Left forelimb (tissue), 1 donor: ENCODE results near the gene MYO5A.

Experiments
- DNase-seq: peaks from one replicate; pipeline ENCODE4 v3.0.0-alpha.2; 2018; ENCODE audit warnings: low spot score

MYO5A gene

DNA sequence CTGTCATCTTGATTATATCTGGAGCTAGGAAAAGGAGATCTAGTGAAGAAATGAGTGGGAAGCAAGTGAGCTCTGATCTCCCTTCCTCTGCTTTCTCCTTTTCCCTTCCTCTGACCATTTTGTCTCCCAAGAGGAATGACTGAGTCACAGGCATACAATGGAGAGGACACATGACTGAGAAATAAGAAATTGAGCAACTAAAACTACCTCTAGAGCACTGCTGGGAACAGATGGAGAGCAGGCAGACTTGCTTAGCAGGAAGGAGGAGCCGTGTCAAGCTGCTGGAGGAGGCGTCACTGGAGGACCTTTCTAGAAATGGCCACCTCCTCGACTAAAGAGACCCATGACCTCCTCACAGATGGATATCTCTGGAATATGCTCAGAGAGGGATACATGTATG, 166.2 kb downstream of the MYO5A start:
- no peak for DNase-seq

DNA sequence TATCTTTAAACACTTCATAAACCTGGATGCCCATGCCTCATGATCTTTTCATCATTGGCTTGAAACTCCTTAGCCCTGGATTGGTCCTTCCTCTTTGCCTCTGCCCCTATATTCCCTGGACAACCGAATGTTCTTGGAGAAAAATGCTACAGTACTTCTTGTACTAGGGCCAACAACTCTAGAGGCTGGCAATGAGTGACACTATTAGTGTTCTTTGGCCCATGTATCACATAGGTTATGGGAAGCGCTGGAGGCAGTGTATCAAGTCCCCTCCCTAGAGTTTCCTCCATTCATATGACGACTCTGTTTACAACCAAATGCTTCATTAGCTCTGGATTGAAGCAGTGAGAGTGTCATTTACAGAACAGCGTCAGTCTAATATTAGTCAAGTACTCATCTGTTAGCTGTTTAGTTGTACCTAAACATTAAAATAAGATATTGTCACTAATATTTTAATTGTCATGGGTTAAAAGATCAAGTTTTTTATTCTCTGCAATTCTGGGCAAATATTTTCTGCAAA, 166.6 kb downstream of the MYO5A start:
- no peak for DNase-seq

DNA sequence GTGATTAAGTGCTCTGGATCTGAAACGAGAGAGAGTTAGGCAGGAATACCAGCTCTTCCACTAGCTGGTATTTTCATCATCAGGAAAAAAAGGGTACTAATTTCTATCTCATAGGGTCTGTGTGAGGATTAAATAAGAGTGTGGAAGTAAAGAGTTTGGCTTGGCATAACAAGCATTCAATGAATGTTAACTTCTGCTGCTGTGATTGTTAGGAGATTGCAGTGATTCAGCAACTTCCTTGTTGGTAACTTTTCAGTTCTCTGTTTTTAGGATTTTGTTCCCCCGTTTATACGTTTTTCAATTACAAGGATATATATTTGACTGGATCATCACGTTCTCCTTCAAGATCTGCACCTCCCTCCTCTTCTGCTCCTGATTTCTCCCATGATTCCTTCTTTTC, 167.2 kb downstream of the MYO5A start:
- no peak for DNase-seq

DNA sequence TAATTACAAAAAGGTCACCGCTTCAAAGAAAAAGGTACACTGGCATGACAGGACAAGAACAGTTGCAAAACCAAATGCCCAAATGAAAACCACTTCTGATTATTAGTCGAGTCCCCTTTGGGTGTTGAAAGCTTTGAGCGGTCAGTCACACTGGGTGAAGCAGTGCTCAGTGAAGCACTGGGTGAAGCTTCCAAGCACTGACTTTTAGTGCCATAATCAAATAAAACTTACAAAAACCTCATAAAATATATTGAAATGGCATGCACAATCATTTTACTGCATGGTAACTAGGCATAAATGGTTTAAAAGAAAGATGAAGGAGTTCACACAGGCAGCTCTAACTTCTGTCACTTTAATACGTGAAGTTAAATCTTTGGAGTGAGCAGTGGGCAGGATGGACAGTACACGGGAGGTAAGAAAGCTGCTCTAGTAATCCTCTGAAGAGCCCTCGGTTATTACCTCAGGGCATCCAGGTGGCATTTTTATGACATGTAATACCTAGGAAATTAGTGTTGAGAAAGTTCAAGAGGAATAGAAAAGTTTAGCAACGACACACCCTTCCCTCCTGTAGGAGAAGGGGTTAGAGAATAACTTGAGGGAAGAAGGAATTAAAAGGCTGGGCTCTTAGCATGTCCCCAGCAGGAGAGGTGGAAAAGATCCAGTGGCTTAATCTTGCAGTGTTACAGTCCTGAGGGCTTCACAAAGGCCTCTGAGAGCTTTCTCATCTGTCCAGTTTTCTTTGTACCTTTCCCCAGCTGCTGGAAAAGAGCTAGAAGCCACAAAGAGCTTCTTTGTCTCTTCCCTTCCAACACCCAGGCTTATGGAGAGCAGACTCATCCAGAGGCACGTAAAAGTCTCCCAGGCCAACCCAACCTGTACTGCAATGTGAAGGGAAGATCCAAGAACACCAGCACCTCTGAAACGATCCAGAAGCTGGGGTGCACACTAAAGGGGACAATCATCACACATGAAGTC, 168.2 kb downstream of the MYO5A start:
- DNase-seq = no peak

DNA sequence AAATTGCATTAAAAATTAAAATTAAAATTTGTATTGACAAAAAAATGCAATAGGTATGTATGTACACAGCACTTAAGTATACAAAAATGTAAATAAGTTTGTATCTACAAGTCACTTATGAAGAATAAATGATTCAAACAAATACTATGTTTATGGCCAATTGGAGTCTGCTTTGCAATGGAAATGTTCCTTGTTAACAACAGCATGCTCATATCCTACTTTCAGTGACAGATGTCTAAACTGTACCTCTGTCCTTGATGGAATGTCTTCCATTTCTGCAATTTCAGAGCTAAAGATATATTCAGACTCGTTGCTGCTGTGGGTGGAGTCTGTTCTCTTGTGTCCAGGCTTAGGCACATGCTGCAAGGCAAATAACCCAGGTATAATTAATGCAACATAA, 169.0 kb downstream of the MYO5A start:
- DNase-seq = no peak

DNA sequence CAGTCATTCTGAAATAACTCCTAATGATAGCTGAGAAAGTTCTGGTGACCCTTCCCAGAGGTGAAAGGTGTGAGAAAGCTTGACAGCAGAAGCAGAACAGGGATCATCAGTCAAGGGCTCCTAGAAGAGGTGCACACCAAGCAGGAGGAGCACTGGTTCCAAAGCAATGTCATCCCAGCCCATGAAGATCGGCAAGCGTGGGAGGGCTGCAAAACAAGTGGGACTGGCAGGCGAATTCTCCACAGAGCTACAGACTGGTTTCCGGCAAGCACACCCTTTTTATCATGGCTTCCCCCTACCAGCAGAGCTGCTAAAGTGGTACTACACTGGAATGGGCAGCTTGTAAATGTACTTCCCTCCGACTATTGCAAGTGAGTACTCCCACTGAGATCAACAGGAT, 170.7 kb downstream of the MYO5A start:
- DNase-seq = no peak

DNA sequence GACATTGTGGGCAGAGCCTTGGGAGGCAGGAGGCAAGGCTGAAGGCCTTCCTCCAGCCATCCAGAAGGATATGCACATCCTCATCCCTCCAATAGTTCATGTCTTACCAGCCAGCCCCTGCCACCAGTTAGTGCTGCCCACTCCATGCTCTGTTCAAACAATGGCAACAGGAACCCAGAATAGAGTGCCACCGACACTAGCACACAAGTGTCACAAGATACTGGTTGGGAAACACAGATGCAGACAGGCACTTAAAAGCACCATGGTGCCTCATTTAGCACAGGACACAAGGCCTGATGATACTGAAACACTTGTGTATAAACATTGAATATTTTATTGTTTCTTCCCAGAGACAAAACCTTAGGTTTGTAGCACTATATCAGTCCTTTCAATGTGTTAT, 176.6 kb downstream of the MYO5A start:
- no peak for DNase-seq

DNA sequence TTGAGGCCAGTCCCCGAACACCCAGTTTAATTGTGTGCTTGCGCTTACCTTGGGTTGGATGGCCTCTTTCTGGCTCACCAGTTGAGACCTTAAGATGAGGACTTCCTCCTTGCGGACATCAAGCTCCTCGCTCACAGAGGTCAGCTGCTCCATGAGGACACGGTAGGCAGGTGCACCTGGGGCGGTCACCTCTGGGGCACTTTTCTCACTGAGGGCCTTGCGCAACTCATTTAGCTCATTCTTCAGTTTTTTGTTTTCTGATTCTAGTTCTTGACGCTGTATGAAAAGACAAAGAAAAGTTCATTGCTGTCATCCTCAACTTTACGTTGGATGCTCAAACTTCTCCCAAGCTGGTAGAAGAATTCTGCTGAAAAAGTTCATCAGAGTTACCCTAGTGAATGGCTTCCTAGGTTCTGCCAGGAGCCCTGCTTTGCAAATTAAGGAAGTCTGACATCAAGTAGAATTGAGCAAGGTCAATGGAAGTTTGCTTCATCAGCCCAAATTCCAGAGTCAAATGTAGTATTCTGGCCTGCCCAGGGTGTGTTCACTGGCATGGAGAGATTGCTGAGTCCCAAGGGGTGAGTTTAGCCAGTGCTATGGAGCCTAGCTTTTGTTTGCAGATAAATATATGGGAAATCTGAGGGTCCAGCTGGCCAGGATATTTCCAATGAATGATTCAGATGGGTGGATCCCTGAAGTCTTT, 177.3 kb downstream of the MYO5A start:
- DNase-seq = no peak

DNA sequence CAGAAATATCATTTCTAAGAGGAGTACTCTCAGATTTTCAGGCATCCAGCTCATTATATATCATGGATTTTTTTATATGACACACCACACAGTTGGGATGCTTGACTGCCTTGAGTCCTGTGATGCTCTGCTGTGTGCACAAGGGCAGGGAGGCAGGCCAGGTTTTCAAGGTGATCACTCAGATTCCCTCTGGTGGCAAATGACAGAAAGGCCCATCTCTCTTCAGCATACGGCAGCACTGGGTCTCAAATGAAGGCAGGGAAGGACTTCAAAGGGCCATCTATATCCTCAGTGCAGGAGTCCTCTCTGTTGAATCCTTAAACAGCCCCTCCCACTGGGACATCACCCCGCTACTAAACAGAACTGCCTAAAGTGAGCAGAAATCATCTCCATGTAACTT, 178.3 kb downstream of the MYO5A start:
- DNase-seq = no peak

DNA sequence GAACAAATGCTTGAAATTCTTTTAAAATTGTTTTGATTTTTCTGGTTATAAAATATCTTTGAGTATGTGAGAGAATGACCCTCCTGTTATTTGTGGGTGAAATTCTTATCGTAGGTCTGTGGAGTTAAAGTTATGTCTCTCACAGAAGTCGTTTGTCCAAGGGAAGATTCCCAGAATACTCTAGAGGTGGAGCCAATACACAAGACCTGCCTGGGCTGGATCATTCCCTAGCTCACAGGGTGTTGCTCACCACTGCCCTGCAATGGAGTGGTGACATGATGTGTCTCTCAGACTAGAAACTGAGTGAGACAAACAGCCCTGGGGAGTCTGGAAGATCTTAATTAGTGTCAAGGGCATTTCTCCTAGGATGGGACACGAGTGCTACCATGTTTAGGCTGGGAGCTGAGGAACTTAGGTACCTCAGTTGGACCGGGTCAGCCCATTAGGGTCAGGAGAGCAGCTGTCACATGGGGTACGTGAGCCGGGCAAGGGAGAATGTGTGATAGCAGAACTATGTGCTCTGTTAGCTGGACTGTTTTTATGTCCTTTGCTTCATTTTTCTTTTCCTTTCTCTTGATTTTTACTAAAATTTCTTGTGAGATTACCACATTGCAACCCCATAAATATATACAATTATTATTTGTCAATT, 179.5 kb downstream of the MYO5A start:
- no peak for DNase-seq

DNA sequence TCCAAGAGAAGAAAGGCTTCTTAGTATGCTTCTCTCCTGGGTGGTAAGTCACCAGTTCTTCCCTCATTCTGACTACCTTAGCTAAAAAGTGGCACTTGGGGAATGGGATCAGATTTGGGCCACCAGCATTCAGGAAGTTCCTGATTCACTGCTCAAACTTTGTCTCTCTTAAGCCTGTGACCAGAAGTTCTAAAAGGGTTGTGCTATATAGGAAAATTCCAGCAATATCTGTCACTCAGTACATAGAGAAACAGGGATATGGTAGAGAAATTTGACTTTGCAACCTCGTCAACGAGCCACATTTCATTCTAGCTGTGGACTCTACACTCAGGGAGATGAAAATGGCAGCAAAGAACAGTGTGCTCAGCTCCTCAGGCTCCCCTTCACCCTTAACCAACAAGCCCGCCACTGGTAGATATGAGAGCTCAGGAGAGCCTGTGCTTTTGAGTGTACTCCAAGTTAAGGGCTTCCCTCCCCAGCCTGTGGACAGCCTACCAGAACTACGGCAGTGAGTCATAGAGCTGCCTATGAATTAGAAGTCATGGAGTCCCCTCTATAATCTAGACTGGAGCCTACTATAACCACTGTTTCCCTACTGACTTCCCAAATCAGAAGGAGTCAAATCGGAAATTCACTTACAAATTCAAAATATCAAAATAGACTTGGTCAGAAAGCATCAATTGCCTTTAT, 180.5 kb downstream of the MYO5A start:
- DNase-seq = no peak

DNA sequence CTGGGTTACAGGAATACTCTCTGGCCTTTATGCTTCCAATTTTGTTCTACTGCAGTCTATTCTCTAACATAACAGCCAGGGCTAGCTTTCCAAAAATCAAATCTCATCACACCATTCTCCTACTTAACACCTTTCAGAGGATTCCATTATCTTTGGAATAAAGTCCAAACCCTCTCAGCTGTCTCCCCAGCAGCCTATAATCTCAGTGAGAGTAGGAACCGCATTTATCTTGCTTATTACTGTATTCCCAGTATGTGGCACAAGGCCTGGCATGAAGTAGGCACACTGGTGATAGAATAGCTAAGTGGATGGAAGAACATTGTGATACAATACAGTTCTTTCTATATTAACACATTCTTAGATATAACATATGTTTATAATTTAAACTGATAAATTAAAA, 184.1 kb downstream of the MYO5A start:
- no peak for DNase-seq

DNA sequence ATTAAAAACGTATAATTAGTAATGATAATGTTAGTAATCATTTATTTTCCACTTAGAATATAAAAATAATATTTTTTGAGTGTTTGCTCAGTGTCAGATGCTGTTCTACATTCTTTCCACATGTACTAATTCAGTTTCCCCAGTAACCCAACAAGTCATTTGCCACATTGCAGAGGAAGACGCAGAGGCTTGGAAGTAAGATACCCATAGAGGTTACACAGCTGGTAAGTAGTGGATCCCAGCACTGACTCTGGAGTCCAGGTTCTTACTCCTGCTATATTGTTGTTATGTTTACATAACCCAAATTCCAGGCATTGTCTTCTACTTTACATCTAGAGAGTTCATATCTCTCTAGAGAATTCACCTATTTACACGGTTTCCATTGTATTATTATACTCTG, 184.8 kb downstream of the MYO5A start:
- no peak for DNase-seq

DNA sequence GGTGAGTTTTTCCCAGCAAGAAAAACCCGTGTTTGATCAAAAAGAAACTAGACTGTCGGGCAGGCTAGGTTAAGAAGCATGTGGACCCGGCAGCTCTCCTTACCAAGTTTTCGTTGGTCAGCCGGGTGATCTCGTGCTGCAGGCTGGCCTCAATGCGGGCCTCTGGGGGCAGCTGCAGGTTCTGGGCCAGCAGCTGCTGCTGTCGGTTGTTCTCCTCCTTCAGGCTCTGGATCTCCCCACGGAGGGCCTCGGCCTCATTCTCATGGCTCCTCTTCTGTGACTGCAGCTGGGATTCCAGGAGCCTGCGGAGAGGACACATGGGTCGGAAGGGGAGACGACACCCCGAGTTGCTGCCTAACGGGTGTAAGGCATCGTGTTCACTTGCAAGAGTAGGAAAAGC, 188.6 kb downstream of the MYO5A start:
- no peak for DNase-seq

DNA sequence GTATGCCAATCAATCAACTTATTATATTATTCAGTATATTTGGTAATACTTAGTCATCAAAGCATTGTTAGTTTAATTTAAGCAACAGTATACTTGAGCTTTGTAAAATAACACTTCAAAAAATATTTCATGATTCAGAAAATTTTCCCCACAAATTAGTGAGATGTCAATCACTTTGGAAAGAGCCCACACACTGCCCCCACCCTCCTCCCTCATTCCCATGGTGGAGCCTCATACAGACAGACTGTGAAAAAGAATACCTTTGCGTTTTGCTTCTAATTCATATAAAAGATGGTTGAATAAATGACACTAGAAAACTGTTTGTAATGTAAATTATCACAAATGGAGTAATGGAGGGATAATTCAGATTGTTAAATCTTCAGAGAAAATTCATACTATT, 189.8 kb downstream of the MYO5A start:
- DNase-seq = no peak

DNA sequence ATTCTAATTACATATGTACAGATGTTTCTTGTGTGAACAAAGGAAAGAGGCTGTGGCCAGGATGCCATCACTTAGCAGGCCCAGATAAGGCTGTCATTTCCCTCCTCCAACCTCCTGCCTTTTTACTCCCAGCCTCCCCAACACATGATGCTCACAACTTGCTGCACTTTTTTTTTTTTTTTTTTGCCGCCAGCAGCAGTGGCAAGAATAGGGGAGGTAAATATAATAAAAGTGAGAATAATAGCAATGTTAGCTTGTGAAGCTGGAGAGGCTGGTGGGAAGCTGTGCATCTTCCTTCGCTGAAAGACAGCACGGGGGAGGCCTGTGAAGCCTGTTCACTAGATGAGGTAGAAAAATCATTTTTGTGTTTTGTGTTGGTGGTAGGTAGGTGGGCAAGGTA, 190.6 kb downstream of the MYO5A start:
- no peak for DNase-seq

DNA sequence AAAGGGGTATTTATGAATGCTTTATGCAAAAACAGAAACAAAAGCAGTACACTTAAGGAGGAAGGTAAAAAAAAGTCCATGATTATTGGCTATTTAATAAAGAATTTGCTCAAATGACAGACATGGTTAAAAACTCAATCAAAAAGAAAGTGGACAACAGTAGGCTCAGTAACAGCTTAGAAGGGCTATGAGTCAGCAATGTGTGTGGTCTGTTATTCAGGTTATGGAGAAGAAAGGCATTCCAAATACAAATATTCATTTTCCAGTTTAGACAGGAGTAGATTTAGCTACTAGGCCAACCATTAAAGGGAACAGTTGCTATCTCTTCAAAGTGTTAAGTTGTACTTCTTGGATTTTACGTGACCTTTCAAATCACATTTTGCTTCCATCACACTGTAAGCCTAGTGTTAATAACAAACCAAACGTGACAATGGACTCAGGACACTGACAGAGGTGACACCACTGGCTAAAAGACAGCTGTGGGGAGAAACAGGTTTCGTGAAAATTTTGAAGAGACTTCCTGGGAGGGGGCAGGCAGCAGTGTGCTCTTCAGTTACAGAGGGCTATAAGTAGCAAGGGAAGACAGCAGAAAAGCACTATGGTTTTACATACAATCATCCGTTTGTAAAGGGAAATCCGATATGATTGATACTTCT, 191.4 kb downstream of the MYO5A start:
- no peak for DNase-seq

DNA sequence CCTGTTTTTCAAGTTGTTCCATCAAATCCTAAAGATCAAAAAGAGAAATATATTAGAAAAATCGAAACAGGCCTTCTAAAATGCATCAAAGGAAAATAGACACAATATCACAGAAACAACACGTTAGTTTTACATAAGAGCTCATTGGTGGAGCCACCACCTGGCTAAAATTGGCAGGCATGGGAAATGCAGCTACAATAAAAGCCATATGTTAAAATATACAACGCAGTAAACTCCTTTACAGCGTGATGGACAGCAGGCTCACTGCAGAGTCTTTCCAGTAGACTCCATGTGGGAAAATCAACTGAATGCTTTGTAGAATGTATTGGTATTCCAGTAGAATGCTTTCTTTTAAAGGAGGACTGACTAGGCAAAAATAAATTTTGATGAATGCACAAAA, 192.2 kb downstream of the MYO5A start:
- DNase-seq = no peak

DNA sequence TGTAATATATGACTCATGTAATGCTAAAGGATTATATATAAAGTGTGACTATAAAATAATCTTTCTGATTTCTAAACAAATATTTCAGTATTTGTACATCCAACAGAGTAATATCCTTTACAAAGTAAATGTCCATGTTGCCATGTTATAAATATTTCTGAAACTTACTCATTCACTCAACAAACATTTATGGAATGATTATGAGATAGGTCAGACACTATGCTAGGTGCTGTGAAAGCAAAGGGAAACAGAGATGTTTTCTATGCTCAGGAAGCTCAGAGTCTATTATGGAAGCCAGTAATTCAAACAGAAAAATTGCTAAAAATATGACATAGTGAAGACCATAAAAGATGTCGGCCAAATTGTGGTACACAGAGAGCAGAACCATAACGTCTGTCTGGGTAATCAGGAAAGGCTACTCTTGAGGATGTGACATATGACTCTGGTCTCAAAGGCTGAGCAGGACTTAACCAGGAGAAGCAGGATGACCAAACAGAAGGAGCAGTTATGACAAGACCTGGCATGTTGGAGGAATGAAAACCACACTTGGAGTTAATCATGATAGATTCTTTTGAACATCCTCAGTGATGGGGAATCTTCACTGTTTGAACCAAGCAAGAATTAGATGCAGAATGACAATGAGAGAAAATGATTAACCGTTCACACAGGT, 194.1 kb downstream of the MYO5A start:
- DNase-seq = no peak

DNA sequence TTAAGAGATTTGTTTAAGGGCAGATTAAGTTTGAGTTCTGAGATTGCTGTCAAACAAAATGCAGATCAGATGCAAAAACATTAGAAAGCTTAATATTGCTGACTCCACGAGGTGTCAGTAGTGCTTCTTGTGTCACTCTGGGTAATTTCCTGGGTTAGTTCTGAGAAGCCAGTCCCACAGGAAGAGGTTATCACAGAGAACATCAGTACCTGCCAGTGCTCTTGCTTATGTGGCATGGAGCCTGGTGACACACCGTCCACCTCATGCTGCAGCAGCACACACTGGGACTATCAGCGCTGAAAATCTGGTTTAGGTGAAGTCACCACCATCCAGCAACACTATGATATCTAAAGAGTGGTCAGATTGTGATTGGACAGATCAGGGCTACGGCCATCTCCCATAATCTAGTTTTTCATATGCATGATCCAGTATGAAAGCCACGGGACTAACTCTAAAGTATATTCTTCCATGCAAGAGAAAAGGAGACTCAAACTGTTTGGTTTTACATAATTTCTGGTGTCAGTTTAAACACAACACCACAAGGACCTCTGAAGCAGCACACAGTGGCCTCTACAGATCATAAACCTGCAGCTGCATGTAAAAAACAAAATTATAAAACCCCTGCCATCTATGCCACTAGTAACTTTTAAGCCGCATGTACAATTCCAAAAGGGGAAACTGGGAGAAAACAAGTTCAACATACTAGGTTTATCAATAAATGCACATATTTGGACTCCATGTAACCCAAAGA, 197.0 kb downstream of the MYO5A start:
- DNase-seq = no peak
